ENCODE data around the gene IFT122. TPM values are rescaled to one million over a fixed set of nuclear protein-coding genes. Genes with fewer than 3 reads are reported as not detected.
A peak's percentile ranks its signal among the peaks of the same experiment; 100 is the strongest.

IFT122 gene
- total RNA-seq, 6 experiments from 2014 or later = 7.1 to 16.8 (median 11.5) TPM

DNA sequence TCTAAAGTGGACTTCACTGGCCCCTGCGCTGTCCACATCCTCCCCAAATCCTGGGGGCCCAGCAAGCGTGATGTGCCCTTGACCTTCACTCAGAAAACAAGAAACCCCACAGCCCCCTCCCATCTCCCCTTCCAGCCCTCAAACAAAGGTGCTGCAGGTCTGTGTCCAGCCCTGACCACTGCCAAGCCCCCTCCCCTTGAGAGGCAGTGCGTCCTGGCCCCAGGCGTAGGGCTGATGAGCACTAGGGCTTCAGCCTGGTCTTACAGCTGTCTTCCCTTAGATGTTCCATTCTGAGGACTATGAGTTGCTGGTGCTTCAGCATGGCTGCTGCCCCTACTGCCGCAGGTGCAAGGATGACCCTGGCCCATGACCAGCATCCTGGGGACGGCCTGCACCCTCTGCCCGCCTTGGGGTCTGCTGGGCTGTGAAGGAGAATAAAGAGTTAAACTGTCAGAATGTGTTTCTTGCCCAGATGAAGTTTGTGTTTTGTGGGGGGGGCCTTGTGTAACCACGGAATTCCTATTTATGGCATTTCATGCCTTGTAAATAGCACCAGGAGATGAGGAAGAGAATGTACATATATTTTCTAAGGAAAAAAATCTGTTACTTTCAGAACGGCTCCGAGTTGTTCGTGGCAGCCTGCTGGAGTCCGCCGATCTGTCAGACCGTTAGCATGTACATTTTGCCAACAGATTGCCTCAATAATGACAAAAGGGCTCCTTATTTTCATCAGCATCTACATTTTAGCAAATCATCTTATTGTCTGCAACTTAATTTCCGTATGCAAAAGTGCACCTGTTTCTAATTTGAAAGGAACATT, 80.1 kb downstream of the IFT122 start:
- no peaks in the 10 kb centered on the region for H3K9me3 ChIP-seq
- WGBS (ENCODE audit: insufficient coverage, low coverage, low lambda C conversion rate, missing lambda C conversion rate) = 89% methylated on average over 10 of the region's 15 CpGs
- no peaks in the 10 kb centered on the region for H3K4me1 ChIP-seq
- intact Hi-C loops (cut with DNase I) = no loop called here
- H3K4me3 ChIP-seq = no peak overlapping the region
- H3K27me3 ChIP-seq = no peaks in the 10 kb centered on the region
- no peak for ATAC-seq
- no peak overlapping the region for H3K27ac ChIP-seq
- TF ChIP-seq POLR2A (IDR thresholded peaks at IDR 0.05) (no peak), CTCF (IDR thresholded peaks at IDR 0.05) (no peak)
- H3K36me3 ChIP-seq = no peaks in the 10 kb centered on the region
- DNase-seq = no peak

DNA sequence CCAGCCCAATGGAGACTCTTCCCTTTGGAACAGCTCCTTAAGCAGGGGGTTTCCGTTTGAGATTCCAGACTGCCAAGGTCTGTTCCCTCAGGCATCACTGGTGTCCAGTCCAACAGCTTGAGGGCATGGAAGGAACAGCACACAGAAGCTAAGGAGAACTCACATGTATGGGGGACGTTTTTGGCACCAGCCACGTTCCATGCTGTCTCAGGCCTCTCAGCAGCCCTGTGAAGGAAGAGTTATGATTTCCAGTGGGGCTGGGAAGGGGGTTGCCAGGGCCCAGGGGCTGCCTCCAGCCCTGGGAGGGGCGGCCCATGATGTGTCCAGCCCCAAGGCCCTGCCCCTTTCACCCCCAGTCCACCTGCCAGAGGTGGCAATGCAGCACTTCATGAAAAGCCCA, 80.9 kb downstream of the IFT122 start:
- H3K36me3 ChIP-seq = no peaks in the 10 kb centered on the region
- H3K9me3 ChIP-seq = no peaks in the 10 kb centered on the region
- no peak overlapping the region for H3K4me3 ChIP-seq
- no peak for DNase-seq
- intact Hi-C loops (cut with DNase I) = no loop called here
- ATAC-seq = no peak
- no peak for TF ChIP-seq POLR2A (IDR thresholded peaks at IDR 0.05)
- TF ChIP-seq CTCF (IDR thresholded peaks at IDR 0.05) = no peak
- WGBS (ENCODE audit: insufficient coverage, low coverage, low lambda C conversion rate, missing lambda C conversion rate) = no CpG with 5 or more reads among the region's 4 CpGs
- no peaks in the 10 kb centered on the region for H3K4me1 ChIP-seq
- no peaks in the 10 kb centered on the region for H3K27me3 ChIP-seq
- no peak overlapping the region for H3K27ac ChIP-seq

DNA sequence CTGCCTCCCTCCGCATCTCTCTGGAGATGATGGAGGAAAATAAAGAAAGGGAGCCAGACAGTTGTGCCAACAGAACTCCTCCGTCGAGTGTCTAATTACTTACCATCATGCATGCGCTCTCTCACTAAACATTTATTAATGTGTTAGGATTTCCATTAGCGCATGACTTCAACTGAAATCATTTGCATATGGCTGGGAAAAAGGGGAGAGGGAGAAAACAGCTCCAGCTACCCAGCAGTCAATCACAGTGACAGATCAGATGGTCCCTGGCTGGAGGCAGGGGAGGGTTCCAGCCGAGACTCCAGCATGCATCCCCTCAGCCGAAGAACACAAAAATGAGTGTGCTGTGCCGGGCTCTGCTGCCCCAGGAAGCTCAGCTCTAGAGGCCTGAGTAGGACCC, 81.6 kb downstream of the IFT122 start:
- H3K4me1 ChIP-seq = no peaks in the 10 kb centered on the region
- intact Hi-C loops (cut with DNase I) = no loop called here
- H3K9me3 ChIP-seq = no peaks in the 10 kb centered on the region
- H3K4me3 ChIP-seq = no peak overlapping the region
- WGBS (ENCODE audit: insufficient coverage, low coverage, low lambda C conversion rate, missing lambda C conversion rate) = 83% methylated on average over 6 of the region's 8 CpGs
- no peaks in the 10 kb centered on the region for H3K27me3 ChIP-seq
- H3K36me3 ChIP-seq = no peaks in the 10 kb centered on the region
- ATAC-seq = no peak
- no peak for TF ChIP-seq CTCF (IDR thresholded peaks at IDR 0.05)
- TF ChIP-seq POLR2A (IDR thresholded peaks at IDR 0.05) = no peak
- DNase-seq = no peak
- no peak overlapping the region for H3K27ac ChIP-seq

DNA sequence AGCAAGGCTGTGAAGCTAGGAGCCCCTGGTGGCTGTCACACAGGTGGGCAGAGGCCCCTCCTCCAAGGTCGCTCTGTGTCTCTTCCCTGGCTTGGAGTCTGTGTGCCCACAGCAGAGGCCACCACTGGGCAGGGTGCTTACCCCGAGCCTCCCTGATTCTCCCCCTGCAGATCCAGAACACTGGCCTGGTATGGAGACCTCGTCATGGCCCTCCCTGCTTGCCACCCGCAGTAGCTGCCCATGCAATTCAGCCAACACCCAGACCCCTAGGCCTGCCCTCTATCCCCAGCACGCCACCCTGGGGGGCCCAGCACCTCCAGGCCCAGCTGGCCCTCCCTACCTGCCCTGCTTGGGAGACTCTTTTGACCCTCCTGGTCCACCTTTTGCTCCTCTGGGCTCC, 82.9 kb downstream of the IFT122 start:
- TF ChIP-seq CTCF (IDR thresholded peaks at IDR 0.05) = no peak
- TF ChIP-seq POLR2A (IDR thresholded peaks at IDR 0.05) = no peak
- intact Hi-C loops (cut with DNase I) = no loop called here
- H3K4me1 ChIP-seq = no peaks in the 10 kb centered on the region
- H3K27ac ChIP-seq = no peak overlapping the region
- no peaks in the 10 kb centered on the region for H3K36me3 ChIP-seq
- no peak overlapping the region for H3K4me3 ChIP-seq
- no peaks in the 10 kb centered on the region for H3K9me3 ChIP-seq
- DNase-seq (no peak), ATAC-seq (peak in 1 of 4 donors; percentile 4)
- no CpG with 5 or more reads among the region's 5 CpGs for WGBS (ENCODE audit: insufficient coverage, low coverage, low lambda C conversion rate, missing lambda C conversion rate)
- H3K27me3 ChIP-seq = no peaks in the 10 kb centered on the region

All from right lobe of liver (tissue), 6 donors.